ENCODE results near the gene CPNE7.

DNA sequence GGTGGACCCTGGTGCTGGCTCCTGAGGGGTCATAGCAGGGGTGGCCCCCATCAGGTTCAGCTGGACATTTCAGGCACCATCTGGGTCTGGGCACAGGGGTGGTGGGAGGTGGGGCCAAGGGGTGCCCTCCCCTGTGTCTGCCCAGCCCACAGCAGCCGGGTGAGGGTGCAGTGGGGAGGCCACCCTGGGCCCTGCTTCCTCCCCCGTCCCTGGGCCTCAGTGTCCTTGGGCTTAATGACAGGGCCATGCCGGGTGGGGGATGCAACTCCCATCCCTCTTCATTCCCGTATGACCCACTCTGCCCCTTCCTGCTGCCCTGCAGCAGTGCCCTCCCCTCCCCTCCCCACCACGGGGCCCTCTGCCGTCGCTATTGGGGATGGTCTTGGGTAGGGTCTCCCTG, 10.7 kb downstream of the CPNE7 start:
- TF ChIP-seq CTCF (IDR thresholded peaks at IDR 0.05; ENCODE audit: low read depth, low read length) = no peak
- no peak for TF ChIP-seq EZH2phosphoT487 (IDR thresholded peaks at IDR 0.05; ENCODE audit: low read depth)
